Activated naive CD4-positive, alpha-beta T cell treated with anti-CD3 and anti-CD28 coated beads, Interleukin-2, amount 50 U/mL, for 24 hours (primary cell): ENCODE results near the gene FOXN3.

Source experiments
- H3K27ac Mint-ChIP-seq: one replicate; pipeline ENCODE4 v1.8.0; 2021; ENCODE audit warnings: mild to moderate bottlenecking, mixed read lengths
- H3K27me3 Mint-ChIP-seq: one replicate; pipeline ENCODE4 v1.8.0; 2021; ENCODE audit warnings: mixed read lengths
- H3K36me3 Mint-ChIP-seq: one replicate; pipeline ENCODE4 v1.8.0; 2021; ENCODE audit warnings: mixed read lengths
- H3K4me1 Mint-ChIP-seq: one replicate; pipeline ENCODE4 v1.8.0; 2021; ENCODE audit warnings: mixed read lengths
- H3K4me3 Mint-ChIP-seq: one replicate; pipeline ENCODE4 v1.8.0; 2021; ENCODE audit warnings: mild to moderate bottlenecking, mixed read lengths
- H3K9me3 Mint-ChIP-seq: one replicate; pipeline ENCODE4 v1.8.0; 2021; ENCODE audit warnings: mixed read lengths

Gene FOXN3

DNA sequence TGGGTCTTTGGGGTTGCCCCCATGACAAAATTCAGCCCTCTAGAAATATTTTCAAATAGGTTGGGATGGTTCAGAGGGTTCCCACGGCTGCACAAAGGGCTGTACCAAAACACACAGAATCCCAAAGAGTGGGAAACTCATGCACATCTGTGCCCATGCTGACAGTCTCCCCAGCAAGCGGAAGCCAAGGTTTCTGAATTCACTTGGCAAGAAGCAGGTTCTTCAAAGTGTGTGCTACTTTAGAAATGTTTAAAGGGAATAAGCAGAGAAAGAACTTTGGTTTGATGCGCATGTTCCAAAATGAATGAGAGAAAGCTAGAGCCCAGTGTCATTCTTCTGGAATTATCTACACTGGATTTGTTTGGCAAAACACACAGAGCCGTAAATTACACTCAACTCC lies 46.7 kb downstream of the FOXN3 start:
- Mint-ChIP-seq H3K27me3 (no peaks in the 10 kb centered on the region), H3K4me1 (peaks cover 77% of the 10 kb centered on the region), H3K27ac (peak overlapping the region; percentile 35)

DNA sequence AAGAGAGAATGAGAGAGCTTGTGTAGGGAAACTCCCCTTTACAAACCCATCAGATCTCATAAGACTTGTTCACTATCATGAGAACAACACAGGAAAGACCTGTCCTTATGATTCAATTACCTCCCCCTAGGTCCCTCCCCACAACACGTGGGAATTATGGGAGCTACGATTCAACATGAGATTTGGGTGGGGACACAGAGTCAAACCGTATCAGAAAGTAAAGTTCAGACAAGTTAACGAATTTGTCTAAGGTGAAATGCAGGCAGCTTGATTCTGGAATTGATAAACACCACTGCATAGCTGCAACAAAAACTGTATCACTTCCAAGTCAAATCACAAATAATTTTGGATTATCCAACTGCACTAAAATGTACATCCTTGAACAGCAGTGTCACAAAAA lies 47.4 kb downstream of the FOXN3 start:
- Mint-ChIP-seq H3K9me3 (no peaks in the 10 kb centered on the region), H3K4me3 (no peak overlapping the region), H3K27me3 (no peaks in the 10 kb centered on the region), H3K27ac (peak overlapping the region; percentile 68), H3K36me3 (peaks cover 16% of the 10 kb centered on the region), H3K4me1 (peaks cover 79% of the 10 kb centered on the region)

More for the DNA sequence above, 46.7 kb downstream of the FOXN3 start:
- no peaks in the 10 kb centered on the region for H3K9me3 Mint-ChIP-seq
- peaks cover 17% of the 10 kb centered on the region for H3K36me3 Mint-ChIP-seq
- H3K4me3 Mint-ChIP-seq = no peak overlapping the region

DNA sequence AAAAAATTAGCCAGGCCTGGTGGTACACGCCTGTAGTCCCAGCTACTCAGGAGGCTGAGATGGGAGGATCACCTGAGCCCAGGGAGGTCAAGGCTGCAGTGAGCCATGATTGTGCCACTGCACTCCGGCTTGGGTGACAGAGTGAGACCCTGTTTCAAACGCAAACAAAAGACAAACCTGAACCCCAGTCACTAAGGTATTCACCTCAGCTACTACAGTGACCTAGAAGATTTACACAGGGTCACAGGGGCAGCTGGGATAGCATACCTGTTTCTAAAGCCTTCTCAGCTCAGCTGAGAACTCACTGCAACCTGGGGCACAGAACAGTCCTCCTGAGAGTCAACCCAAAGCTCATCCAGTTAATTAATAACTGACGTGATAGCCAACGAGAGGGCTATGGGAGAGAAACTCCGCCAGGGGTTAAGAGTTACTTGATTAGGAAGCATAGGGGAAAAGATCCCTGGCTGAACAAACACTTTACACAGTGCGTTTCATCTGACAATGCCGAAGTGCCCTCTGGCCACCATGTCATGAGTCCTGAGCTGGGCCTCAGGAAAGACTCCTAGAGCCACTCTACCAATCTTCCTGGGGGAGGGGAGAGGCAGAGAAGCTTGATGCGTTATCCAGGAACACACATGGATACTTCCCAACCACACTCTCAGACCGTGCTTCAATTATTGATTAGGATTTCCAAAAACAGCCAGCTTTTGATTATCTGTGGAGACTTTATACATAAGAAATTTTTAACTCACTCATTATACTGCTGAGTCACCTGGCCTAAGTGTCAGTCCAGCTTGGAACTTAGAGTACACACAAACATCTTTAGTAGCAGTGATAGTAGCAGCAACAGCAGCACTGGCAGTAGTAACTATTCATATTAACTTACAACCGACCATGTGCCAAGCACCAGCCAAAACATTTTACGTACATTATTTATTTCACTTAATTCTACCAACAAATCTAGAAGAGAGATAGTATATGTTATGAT lies 48.2 kb downstream of the FOXN3 start:
- H3K4me3 Mint-ChIP-seq = no peak overlapping the region
- peaks cover 13% of the 10 kb centered on the region for H3K36me3 Mint-ChIP-seq
- peaks cover 82% of the 10 kb centered on the region for H3K4me1 Mint-ChIP-seq
- peak overlapping the region; percentile 79 for H3K27ac Mint-ChIP-seq
- no peaks in the 10 kb centered on the region for H3K9me3 Mint-ChIP-seq
- no peaks in the 10 kb centered on the region for H3K27me3 Mint-ChIP-seq

DNA sequence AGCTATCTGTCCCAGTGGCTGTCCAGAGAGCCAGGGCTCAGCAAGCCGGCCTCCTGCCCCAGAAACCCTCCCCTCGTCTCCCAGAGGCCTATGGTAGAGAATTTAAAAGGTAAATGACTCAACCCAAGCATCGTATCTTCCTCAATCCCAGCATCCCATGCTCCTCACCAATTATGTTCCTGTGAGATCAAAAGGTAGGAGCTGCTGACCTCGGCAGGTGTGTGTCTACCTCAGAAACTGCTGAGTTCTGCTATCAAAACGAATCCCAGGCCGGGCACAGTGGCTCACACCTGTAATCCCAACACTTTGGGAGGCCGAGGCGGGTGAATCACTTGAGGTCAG lies 49.3 kb downstream of the FOXN3 start:
- H3K36me3 Mint-ChIP-seq = peaks cover 13% of the 10 kb centered on the region
- peak overlapping the region; percentile 36 for H3K4me3 Mint-ChIP-seq
- peak overlapping the region; percentile 91 for H3K27ac Mint-ChIP-seq
- no peaks in the 10 kb centered on the region for H3K27me3 Mint-ChIP-seq
- no peaks in the 10 kb centered on the region for H3K9me3 Mint-ChIP-seq
- H3K4me1 Mint-ChIP-seq = peaks cover 85% of the 10 kb centered on the region

GRCh38 chr14:89366864-89367778 lies 49.9 kb downstream of the FOXN3 start:
- no peak overlapping the region for H3K4me3 Mint-ChIP-seq
- H3K36me3 Mint-ChIP-seq = peaks cover 10% of the 10 kb centered on the region
- H3K4me1 Mint-ChIP-seq = peaks cover 80% of the 10 kb centered on the region
- no peaks in the 10 kb centered on the region for H3K27me3 Mint-ChIP-seq
- H3K27ac Mint-ChIP-seq = peak overlapping the region; percentile 91
- H3K9me3 Mint-ChIP-seq = no peaks in the 10 kb centered on the region

- Mint-ChIP-seq H3K27ac (peak overlapping the region; percentile 96), H3K36me3 (peaks cover under 1% of the 10 kb centered on the region), H3K4me3 (peak overlapping the region; percentile 85), H3K4me1 (peaks cover 63% of the 10 kb centered on the region), H3K27me3 (no peaks in the 10 kb centered on the region), H3K9me3 (no peaks in the 10 kb centered on the region)
Measured at GRCh38 chr14:89365061-89365801, 51.8 kb downstream of the FOXN3 start.

DNA sequence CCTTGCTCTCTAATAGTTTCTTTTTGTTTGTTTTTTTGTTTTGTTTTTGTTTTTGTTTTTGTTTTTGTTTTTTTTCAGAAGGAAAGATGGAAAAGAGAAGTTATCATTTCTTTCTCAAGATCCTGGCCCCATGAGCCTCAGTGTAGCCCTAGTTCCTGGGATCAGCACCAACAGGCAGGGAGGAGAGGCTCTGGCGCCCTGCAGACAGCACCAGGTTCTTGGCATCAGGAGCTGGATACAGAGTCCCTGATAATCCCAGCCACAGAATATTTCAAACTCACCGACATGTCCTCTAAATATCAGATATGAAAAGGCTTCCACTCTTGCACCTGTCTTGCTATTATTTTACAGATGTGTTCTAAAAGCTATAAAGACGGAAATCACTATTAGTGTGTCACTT lies 52.7 kb downstream of the FOXN3 start:
- Mint-ChIP-seq H3K9me3 (no peaks in the 10 kb centered on the region), H3K4me1 (peaks cover 62% of the 10 kb centered on the region), H3K27me3 (no peaks in the 10 kb centered on the region), H3K36me3 (peaks cover under 1% of the 10 kb centered on the region), H3K27ac (peak overlapping the region; percentile 96), H3K4me3 (peak overlapping the region; percentile 85)

GRCh38 chr14:89360277-89360676 lies 56.8 kb downstream of the FOXN3 start:
- Mint-ChIP-seq H3K9me3 (no peaks in the 10 kb centered on the region), H3K36me3 (peaks cover 5% of the 10 kb centered on the region), H3K27me3 (no peaks in the 10 kb centered on the region), H3K4me1 (peaks cover 54% of the 10 kb centered on the region), H3K27ac (peak overlapping the region; percentile 81), H3K4me3 (no peak overlapping the region)

GRCh38 chr14:89359477-89360222 lies 57.4 kb downstream of the FOXN3 start:
- H3K9me3 Mint-ChIP-seq = no peaks in the 10 kb centered on the region
- H3K27ac Mint-ChIP-seq = peak overlapping the region; percentile 72
- no peak overlapping the region for H3K4me3 Mint-ChIP-seq
- peaks cover 5% of the 10 kb centered on the region for H3K36me3 Mint-ChIP-seq
- peaks cover 48% of the 10 kb centered on the region for H3K4me1 Mint-ChIP-seq
- no peaks in the 10 kb centered on the region for H3K27me3 Mint-ChIP-seq

- Mint-ChIP-seq H3K9me3 (no peaks in the 10 kb centered on the region), H3K27me3 (no peaks in the 10 kb centered on the region), H3K4me1 (peaks cover 42% of the 10 kb centered on the region), H3K27ac (peak overlapping the region; percentile 30), H3K4me3 (no peak overlapping the region), H3K36me3 (peaks cover 5% of the 10 kb centered on the region)
Measured at GRCh38 chr14:89357655-89358297, 59.3 kb downstream of the FOXN3 start.

GRCh38 chr14:89356927-89357326 lies 60.1 kb downstream of the FOXN3 start:
- Mint-ChIP-seq H3K27me3 (no peaks in the 10 kb centered on the region), H3K4me3 (no peak overlapping the region), H3K36me3 (peaks cover 5% of the 10 kb centered on the region), H3K27ac (peak overlapping the region; percentile 59), H3K9me3 (no peaks in the 10 kb centered on the region), H3K4me1 (peaks cover 49% of the 10 kb centered on the region)

- Mint-ChIP-seq H3K36me3 (peaks cover 5% of the 10 kb centered on the region), H3K27me3 (no peaks in the 10 kb centered on the region), H3K27ac (peak overlapping the region; percentile 59), H3K4me1 (peaks cover 53% of the 10 kb centered on the region), H3K4me3 (no peak overlapping the region), H3K9me3 (no peaks in the 10 kb centered on the region)
Measured at GRCh38 chr14:89356496-89356895, 60.5 kb downstream of the FOXN3 start.

DNA sequence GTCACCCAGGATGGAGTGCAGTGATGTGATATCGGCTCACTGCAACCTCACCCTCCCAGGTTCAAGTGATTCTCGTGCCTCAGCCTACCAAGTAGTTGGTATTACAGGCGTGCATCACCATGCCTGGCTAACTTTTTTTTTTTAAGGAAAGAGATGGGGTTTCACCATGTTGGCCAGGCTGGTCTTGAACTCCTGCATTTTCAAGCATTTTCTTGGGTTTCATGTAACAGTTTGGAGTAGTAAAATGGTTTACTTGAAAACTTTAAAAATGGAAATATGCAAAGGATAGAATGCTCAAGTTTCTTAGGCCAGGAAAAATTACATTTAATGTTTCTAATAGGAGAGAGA lies 63.3 kb downstream of the FOXN3 start:
- Mint-ChIP-seq H3K27ac (peak overlapping the region; percentile 87), H3K9me3 (no peaks in the 10 kb centered on the region), H3K4me3 (no peak overlapping the region), H3K27me3 (no peaks in the 10 kb centered on the region), H3K4me1 (peaks cover 65% of the 10 kb centered on the region), H3K36me3 (peaks cover 15% of the 10 kb centered on the region)

GRCh38 chr14:89352976-89353765 lies 63.9 kb downstream of the FOXN3 start:
- peaks cover 61% of the 10 kb centered on the region for H3K4me1 Mint-ChIP-seq
- H3K27ac Mint-ChIP-seq = peak overlapping the region; percentile 87

More at GRCh38 chr14:89352976-89353765, 63.9 kb downstream of the FOXN3 start:
- H3K36me3 Mint-ChIP-seq = peaks cover 16% of the 10 kb centered on the region
- H3K4me3 Mint-ChIP-seq = no peak overlapping the region
- H3K9me3 Mint-ChIP-seq = no peaks in the 10 kb centered on the region
- no peaks in the 10 kb centered on the region for H3K27me3 Mint-ChIP-seq
